Measurements from ENCODE around the gene GPBP1L1.
"Not testable (repeated sequence)": the region's sequence is repeated elsewhere in the genome, so short reads cannot be mapped to it uniquely, and the experiment has no call there.

Gene GPBP1L1

DNA sequence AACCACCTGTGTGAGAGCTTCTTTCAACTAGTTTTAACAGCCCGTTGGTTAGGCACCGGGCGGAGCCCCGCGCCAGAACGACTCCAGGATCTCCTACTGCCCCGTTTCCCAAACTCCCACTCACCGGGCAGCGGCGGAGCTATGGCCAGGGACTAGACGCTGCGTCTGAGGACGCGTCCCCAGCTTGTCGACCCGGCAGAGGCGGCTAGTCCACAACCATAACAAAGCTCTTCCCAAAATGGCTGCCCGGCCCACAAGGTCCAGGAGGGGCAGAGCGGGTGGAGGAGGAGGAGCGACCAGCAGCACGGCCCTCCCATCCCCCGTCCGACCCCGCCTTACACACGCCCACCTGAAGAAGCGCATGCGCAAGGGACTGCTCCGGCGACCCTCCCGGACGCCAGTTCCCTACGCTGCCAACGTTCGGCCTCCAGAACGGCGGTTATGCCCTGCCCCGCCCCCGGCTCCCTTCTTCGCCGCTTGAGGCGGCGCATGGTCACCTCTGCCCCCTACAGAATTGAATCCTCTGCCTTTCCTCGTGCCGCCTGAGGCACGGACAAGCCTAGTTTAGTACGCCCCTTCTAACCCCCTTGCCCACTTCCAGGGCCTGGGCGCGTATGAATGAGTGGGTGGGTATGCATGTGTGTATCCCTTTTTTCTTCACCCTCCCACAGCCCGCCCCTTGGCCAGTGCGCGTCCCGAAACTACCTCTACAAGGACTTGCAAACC, at the start of gene GPBP1L1:
Gene GPBP1L1 (minus strand): TSS at position 246 of the 726 bp plus-strand sequence. CDS start 27,446 bp downstream, outside the sequence.
- peak; percentile 98 for DNase-seq (ENCODE audit: low spot score)

DNA sequence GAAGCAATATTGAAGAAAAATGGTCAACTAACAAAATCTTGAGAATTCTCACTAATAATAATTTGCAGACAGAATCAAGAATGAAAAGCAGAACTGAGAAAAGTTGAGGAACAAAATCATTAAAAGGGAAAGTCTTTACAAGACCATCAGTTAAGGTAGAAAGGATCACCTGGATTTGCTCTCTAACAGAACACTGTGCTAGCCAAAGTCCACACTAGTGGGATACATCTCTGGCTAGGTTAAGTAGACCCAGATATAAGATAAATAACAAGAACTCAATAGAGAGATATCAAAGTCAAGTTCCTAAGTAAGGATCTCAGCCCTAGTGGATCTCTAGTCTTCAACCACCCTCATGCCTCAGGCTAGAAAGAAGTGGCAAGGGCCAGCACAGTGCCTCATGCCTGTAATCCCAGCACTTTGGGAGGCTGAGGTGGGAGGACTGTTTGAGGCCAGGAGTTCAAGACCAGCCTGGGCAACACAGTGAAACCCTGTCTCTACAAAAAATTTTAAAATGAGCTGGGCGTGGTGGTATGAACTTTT, 44.5 kb upstream of the GPBP1L1 start:
- no peak for DNase-seq (ENCODE audit: low spot score)

DNA sequence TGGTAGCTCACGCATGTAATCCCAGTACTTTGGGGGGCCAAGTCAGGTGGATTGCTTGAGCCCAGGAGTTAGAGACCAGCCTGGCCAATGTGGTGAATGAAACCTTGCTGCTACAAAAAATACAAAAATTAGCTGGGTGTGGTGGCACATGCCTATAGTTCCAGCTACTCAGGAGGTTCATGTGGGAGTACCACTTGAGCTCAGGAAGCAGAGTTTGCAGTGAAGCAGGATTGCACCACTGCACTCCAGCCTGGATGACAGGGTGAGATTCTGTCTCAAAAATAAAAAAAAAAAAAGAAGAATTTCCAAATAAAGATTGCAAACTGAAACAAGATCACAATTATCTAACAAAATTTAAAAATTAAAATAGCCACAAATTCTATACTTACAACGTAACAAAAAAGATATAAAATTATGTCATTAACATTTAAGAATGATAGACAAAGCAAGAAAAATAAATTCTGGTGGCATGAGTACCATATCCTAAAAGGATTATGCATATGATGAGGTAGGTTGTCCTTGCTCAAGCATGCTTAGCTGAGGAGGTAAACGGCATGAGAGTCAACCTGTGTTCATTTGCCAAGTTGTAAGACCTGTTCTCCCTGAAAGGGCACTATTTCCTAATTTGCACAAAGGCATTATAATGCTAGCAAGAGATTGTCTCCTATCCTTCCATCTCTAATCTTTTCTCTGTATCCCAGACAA, 43.9 kb upstream of the GPBP1L1 start:
- no peak for DNase-seq (ENCODE audit: low spot score)

DNA sequence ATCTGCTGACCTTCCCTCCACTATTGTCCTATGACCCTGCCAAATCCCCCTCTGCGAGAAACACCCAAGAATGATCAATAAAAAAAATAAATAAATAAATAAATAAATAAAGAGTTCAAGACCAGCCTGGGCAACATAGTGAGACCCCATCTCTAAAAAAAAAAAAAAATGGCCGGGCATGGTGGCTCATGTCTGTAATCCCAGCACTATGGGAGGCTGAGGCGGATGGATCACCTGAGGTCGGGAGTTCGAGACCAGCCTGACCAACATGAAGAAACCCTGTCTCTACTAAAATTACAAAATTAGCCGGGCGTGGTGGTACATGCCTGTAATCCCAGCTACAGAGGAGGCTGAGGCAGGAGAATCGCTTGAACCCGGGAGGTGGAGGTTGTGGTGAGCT, 39.7 kb upstream of the GPBP1L1 start:
- DNase-seq (ENCODE audit: low spot score), result not testable (repeated sequence)

GRCh38 chr1:45723248-45723930, 37.1 kb upstream of the GPBP1L1 start:
- DNase-seq (ENCODE audit: low spot score), result no peak

- DNase-seq (ENCODE audit: low spot score), result no peak
Observed at GRCh38 chr1:45722809-45723208, 36.5 kb upstream of the GPBP1L1 start.

DNA sequence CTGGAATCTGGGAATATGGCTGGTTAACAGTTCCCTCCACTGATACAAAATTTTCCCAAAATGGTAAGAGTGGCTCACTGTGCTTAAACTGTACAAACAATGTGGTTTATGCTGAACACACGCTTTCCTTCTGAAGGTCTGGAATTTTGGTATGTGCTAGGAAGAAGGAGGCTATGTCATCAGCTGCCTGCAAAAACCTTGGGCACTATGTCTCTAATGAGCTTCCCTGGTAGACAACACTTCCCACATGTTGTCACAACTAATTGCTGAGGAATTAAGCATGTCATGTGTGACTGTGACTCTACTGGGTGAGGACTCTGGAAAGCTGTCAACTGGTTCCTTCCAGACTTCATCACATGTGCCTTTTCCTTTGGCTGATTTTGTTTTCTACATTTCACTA, 34.9 kb upstream of the GPBP1L1 start:
- DNase-seq (ENCODE audit: low spot score), result no peak

- no peak for DNase-seq (ENCODE audit: low spot score)
Observed at GRCh38 chr1:45718289-45718688, 32.0 kb upstream of the GPBP1L1 start.

- not testable (repeated sequence) for DNase-seq (ENCODE audit: low spot score)
Observed at GRCh38 chr1:45717386-45717785, 31.1 kb upstream of the GPBP1L1 start.

DNA sequence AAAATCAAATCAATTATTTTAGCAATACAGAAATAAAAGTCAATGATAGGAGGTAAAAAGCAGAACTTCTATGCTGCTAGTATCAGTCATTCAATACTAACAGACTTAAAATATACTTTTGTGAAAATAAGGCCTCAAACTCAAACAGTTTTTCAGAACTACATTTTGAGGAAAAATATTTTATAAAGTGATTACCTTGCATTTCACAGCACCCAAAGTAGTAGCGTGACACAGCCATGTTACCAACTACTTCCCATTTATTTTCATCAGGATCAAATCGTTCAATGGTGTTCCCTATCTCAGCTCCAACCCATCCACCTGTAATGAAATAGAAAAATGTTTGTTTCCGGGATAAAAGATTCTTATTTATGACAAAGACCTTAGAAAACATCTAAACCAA, 30.4 kb upstream of the GPBP1L1 start:
- DNase-seq (ENCODE audit: low spot score), result no peak

- no peak for DNase-seq (ENCODE audit: low spot score)
Observed at GRCh38 chr1:45713711-45714110, 27.4 kb upstream of the GPBP1L1 start.

DNA sequence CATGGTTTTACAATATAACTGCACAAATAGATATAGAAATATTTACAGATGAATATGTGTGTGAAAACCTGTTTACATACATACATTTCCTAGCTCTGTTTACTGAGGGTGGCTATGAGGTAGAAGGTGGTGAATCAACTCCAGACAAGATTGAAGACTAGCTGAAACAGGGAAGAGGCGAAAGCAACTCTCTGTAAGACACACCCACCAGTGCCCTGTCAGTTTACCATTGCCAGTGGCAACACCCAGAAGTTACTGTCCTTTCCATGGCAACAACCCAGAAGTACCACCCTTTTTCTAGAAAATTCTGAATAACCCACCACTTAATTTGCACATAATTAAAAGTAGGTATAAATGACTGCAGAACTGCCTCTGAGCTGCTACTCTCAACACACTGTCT, 18.3 kb upstream of the GPBP1L1 start:
- DNase-seq (ENCODE audit: low spot score), result no peak

DNA sequence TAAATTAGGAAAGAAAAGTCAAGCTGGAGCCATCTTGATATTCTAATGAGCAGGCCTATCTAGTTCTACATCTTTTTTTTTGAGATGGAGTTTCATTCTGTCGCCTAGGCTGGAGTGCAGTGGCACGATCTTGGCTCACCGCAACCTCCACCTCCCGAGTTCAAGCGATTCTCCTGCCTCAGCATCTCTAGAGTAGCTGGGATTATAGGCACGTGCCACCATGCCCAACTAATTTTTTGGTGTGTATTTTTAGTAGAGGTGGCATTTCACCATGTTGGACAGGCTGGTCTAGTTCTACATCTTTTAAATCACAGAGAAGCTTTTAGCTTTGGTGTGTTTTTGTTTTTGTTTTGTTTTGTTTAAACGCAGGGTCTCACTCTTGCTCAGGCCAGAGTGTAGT, 8.5 kb upstream of the GPBP1L1 start:
- no peak for DNase-seq (ENCODE audit: low spot score)

DNA sequence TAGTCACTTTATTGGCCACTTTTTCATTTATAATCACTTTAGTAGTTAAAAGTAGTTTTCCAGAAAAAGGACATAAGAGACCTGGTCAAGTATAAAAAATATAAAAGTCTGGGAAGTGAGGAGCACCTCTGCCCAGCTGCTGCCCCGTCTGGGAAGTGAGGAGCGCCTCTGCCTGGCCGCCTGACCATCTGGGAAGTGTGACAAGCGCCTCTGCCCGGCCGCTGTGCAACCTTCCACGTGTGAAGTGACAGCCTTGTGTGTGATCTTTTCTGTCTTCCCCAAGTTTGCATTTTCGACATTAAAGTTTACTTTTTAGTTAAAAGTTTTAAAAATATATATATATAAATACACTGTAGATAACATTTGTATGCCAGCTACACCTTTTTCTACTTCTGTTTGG, 7.5 kb upstream of the GPBP1L1 start:
- not testable (repeated sequence) for DNase-seq (ENCODE audit: low spot score)

DNA sequence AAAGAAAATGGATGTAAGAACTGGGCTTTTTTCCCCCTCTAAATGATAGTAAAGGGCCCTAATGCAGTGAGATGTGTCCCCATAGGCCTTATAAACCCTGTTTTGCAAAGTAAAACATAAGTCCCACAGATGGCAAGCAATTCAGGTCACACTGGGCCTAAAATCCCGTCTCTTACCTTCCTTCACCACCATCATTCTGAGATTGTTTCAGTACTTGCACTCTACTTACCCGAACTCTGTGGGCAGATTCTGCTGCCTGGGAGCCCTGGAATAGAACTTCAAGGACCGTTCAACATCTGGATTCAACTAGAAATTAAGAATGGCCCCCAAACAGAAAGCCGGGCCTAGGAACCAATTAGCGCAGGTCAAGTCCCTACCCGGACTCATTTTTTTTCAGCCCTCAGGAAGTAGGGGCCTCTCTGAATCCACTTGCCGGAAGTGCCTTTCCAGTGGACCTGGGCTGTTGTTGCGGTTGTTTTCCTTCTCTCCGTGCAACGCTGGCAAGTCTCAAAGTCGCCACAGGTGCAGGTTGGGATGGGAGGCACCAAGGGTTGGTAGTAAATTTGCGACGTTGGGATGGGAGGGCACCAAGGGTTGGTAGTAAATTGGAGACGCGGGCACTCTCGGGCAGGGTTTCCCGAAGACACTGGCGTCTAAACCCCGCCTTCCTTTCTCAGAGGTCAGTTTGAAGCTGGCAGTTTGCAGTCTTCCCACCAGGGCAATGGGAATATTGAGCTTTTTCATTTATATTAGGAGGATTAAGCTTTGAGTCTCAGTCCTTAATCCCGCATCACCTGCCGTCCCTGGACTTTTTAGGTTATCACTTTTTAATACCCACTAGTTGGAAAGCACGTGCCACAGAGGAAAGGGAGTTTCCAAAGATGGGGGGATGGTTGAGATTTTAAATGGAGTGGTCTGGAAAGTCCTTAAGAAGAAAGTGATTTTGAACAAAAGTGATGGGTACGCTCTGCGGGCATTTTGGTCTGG, 1.7 kb upstream of the GPBP1L1 start, which contains the start of gene TMEM69:
Gene TMEM69 (plus strand): TSS at position 428 of the 987 bp plus-strand sequence. CDS start 2,888 bp downstream, outside the sequence.
- DNase-seq (ENCODE audit: low spot score), result peak; percentile 90

DNA sequence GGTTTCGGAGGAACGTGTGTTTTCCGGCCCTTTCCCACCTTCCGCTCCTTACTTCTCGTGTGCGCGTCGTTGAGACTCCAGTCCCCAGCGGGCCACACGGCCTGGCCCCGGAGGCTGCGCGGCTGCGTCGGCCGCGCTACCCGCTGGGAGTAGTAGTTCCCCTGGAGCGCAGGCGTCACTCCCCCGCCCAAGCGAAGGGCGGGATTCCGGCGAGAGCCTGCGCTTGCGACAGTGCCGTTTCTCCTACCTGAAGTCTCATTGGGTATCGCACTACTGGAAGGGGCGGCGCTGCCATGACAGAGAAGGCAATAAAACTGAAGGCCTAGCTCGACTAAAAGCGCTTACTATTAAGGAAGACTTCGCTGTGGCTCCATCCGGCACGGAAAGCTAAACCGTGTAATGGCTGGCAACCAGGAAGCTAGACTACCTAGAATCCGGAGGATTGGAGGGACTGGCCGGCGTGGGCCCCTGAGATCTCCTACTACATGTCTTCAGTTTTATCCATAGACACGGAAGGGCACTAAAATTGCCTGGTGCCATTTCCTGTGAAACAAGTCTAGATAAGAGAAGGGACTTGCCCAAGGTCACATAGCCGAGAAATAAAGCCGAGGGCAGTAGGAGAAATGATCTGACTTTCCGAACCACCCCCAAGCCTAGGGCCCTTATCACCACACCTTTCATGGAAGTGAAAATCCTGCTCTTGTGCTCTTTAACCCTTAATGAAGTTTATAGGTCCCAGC, 851 bp upstream of the GPBP1L1 start:
- DNase-seq (ENCODE audit: low spot score), result peak; percentile 99

DNA sequence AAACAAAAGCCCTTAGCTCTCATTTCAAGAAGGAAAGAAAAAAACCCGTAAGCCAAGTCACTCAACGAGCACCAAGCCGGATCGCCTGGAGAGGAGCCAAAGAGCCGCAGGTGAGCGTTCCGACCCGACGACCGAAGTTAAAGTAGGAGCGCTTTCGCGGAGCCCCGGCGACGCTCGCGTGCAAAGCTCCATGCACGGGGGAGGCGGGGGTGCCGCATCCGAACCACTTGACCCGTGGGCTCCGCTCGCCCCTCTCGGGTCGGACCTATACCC, 382 bp downstream of the GPBP1L1 start:
- DNase-seq (ENCODE audit: low spot score), result peak; percentile 34

GRCh38 chr1:45685308-45686014, 872 bp downstream of the GPBP1L1 start:
- no peak for DNase-seq (ENCODE audit: low spot score)

DNA sequence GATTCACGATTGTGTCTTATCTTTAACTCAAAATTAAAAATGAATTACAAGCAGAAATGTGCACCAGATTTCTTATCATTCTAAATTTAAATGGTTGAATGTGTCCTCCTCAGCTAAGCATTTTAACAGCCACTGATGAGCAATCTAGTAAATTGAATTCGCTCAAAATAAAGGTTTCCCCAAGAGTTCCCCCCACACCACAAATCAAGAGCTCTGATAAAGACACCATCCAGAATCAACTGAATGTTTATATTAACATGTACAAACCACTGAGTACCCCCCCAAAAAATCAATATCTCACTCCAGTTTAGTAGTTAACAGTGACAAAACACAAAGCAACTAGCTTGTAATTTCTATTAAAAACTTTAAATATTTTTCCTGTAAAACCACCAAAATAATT, 1.9 kb downstream of the GPBP1L1 start:
- DNase-seq (ENCODE audit: low spot score), result no peak

DNA sequence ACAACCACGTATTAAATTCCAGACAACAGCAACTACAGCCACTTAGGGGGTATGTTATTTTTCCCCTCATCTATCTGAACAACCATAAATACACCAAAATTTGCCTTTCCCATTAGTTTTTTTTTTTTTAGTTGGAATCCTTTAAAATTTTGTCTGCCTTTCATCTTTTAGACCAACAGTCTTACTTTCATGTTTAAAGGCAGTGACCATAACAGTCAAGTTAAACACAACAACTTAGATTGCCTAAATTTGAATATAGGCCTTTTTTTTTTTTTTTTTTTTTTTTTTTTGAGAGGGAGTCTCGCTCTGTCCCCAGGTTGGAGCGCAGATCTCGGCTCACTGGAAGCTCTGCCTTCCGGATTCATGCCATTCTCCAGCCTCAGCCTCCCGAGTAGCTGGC, 3.4 kb downstream of the GPBP1L1 start:
- DNase-seq (ENCODE audit: low spot score), result no peak

All from LoVo (cell line).